Putamen (tissue), 1 donor: Measurements from ENCODE around the gene PDCD1.
A peak's percentile ranks its signal among the peaks of the same experiment; 100 is the strongest.
"Not testable (repeated sequence)": the region's sequence is repeated elsewhere in the genome, so short reads cannot be mapped to it uniquely, and the experiment has no call there.

ENCODE experiments used
- DNase-seq: peaks from one replicate; pipeline ENCODE4 v3.0.0-alpha.2; 2016; ENCODE audit warnings: low spot score

Gene PDCD1

DNA sequence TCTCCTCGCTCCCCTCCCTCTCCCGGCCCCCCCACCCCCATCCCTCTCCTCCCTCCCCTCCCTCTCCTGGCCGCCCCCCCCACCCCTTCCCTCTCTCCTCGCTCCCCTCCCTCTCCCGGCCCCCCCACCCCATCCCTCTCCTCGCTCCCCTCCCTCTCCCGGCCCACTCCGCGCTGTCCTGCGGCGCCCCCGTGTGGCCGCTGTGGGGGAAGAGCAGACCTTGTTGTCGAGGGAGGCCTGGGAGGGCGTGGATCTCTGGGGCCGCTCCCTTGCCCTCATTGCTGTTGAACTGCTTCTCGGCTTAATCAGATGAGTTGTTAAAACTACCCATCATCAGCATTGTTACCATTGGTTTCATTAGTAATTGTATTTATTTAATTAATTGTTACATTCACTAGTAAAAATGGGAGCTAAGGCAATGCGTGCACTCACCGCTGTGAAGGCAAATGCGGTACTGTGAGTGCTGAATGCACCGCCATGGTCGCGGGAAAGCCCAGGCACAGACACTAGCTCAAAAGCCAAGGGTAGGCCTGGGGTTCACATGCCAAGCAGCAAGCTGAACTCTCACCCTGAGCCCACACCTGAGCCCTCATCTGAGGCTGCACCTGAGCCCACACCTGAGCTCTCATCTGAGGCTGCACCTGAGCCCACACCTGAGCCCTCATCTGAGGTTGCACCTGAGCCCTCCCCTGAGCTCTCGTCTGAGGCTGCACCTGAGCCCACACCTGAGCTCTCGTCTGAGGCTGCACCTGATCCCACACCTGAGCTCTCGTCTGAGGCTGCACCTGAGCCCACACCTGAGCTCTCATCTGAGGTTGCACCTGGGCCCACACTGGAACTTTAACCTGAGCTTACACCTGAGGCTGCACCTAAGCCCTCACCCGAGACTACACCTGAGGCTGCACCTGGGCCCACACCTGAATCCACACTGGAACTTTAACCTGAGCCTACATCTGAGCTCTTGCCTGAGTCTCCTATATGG is 19.6 kb upstream of the PDCD1 start:
- DNase-seq, result peak; percentile 64

GRCh38 chr2:241877197-241877685 is 18.5 kb upstream of the PDCD1 start:
- DNase-seq, result no peak

- no peak for DNase-seq
Observed at GRCh38 chr2:241876528-241877196, 18.0 kb upstream of the PDCD1 start.

DNA sequence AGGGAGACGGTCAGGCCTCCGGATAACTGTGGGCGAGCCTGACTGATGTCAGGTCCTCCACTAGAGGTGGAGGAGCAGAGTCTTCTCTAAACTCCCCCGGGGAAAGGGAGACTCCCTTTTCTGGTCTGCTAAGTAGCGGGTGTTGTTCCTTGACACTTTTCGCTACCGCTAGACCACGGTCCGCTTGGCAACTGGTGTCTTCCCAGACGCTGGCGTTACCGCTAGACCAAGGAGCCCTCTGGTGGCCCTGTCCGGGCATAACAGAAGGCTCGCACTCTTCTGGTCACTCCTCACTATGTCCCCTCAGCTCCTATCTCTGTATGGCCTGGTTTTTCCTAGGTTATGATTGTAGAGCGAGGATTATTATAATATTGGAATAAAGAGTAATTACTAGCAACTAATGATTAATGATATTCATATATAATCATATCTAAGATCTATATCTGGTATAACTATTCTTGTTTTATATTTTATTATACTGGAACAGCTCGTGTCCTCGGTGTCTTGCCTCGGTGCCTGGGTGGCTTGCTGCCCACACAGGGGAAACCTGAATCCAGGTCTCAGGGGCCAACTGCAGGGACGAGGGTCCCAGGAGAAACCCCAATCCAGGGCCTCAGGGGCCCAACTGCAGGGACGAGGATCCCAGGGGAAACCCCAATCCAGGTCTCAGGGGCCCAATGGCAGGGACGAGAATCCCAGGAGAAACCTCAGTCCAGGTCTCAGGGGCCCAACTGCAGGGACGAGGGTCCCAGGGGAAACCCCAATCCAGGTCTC is 17.2 kb upstream of the PDCD1 start:
- not testable (repeated sequence) for DNase-seq

GRCh38 chr2:241874277-241874925 is 15.7 kb upstream of the PDCD1 start:
- no peak for DNase-seq

DNA sequence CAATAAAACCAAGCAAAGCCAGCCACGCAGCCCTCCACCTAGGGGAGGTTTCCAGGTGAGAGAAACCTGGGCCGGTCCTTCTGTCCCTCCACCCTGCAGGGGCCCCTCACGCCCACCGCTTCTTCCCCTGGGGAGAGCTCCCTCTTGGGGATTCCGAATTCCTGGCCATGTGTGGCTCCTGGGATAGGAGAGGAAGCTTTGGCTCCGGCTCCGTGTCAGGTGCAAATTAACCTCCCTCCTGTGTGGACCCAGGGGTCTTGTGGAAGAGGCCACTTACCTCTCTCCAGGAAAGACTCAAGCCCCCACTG is 15.1 kb upstream of the PDCD1 start:
- no peak for DNase-seq

GRCh38 chr2:241873081-241873802 is 14.5 kb upstream of the PDCD1 start:
- no peak for DNase-seq

GRCh38 chr2:241872313-241872642 is 13.6 kb upstream of the PDCD1 start:
- no peak for DNase-seq

GRCh38 chr2:241871538-241872312 is 13.0 kb upstream of the PDCD1 start:
- DNase-seq, result no peak

GRCh38 chr2:241870611-241871537 is 12.2 kb upstream of the PDCD1 start:
- no peak for DNase-seq

DNA sequence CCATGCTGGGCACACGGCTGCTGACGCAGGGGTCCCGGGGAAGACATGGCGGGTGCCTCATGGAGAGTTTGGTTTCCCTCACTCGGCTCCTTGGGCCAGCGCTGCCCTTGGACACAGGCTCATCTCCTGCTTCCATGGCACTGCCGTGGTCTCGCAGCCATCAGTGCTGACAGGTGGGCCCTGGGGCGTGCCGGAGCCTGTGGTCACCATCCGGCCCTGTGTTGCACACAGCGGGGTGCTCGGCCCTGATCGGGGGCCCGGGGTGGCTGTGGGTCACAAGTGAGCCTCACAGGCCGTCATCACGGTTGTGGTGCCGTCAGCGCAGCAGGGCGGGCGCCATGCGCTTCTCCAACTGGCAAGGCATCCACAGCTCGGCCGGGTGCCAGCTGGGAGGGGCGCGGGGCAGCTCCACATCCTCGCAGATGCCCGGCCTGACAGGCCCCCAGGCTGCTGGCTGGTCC is 11.4 kb upstream of the PDCD1 start:
- DNase-seq, result no peak

DNA sequence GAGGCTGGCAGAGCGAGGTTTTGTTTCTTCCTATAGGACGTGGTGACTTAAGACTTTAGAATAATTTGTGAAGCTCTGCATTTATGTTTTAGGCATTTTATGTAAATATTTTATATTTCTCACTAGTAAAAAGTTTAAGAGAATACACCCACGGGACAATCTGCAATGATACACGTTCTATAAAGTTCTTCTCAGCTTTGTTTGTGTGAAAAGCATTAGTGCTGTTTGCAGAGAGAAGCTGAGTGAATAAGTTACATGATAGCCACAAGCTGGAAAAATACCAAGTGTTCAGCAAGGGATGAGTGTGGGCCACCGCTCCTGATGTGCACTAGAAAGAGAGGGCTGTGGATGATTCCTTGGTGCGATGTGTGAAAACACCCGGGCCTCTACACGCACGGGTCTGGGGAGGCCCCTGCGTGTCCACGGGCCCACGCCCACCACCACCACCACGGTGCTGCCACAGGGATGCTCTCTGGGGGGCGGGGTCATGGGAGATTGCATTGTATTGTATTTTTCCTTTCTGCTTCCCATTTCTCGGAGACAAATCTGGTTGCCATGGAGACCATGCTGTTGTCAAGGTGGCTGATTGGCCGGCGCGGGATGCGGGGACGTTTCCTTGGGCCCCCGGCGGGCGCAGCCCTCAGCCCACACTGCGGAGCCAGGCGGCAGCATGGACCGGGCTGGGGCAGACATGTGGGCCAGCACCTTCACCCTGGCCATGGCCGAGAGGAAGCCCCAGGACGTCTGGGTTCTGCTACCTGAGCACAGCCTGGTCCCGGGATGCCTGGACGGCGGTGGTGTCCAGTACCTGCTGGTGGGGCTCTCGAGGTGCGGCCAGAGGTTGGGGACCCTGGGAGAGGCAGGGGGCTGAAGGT is 10.6 kb upstream of the PDCD1 start, which contains the start of gene RTP5:
Gene RTP5, plus strand, starts transcription at position 643 of the 875 bp plus-strand sequence. Its CDS starts 28 bp downstream, at position 671.
- peak; percentile 25 for DNase-seq

GRCh38 chr2:241868661-241869081 is 10.0 kb upstream of the PDCD1 start:
- no peak for DNase-seq

- no peak for DNase-seq
Observed at GRCh38 chr2:241867776-241868420, 9.2 kb upstream of the PDCD1 start.

- DNase-seq, result no peak
Observed at GRCh38 chr2:241866790-241867645, 8.3 kb upstream of the PDCD1 start.

- DNase-seq, result no peak
Observed at GRCh38 chr2:241865957-241866789, 7.5 kb upstream of the PDCD1 start.
